T-helper 22 cell (primary cell): Measurements from ENCODE around the gene DENND1A.
"Not testable (repeated sequence)": the region's sequence is repeated elsewhere in the genome, so short reads cannot be mapped to it uniquely, and the experiment has no call there.

Experiments used
- DNase-seq: peaks from one replicate; pipeline ENCODE4 v3.0.0-alpha.2; 2020; ENCODE audit warnings: low read depth

The DENND1A gene

DNA sequence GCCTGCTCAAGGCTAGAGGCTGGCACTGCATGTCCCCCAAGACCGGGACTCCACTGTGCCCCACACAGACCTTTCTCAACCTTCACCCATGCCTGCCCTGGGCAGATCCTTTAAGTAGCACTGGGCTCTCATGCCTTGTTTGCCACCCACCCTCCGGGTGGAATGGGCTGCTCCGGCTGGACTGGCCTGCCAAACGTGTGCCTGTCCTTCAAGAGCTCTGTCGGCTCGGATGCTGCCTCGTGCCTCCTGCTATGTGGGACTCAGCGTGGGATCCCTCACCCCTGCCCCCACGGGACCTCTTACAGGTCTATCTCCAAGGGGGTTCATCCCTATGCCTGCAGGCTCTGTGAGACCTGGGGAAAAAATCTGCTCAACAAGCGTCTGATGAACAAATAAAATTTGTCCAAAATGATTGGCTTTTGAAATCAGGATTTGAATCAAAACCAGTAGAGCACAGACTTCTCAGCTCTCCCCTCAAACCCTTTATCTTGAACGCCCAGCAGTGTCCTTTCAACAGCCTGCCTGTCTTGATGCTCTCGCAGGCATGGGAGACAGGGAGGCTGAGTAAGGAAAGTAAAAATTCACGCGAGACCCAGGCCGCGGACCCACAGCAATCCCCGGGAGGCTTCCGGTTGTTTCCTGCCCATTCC is 517.6 kb downstream of the DENND1A start:
- DNase-seq, result no peak

DNA sequence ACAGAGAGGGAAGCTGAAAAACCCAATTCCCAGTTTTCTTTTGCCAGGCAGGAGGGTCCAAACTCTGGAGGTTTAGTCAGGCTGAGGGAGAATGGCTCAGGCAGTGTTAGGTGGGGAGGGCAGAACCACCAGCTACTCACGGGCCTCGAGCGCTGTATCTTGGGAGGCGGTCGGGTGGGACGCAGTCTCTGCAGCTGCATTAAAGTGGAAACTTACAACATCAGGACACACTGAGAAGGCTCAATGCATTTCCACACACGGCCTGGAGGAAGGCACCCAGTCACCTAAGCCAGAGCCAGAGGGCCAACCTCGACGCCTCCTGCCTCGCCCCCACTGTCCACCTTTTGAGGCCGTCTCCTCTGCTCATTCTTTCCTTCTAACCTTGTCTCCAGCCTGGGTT is 518.3 kb downstream of the DENND1A start:
- no peak for DNase-seq

DNA sequence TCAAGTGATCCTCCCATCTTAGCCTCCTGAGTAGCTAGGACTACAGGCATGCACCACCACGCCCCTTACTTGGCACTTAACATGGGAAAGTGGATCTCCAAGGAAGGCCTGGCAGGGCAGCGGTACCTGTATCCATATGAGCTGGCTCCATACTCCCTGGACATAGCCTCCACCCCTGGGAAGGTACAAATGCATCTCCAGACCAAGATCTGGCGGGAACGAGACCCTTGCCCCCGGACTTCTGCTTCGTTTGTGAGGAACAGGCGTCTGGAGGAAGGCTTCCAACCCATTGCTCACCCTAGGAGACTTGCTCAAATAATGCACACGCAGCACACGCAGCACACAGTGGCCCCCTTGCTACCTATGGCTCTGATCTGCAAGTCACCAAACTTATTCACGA is 518.7 kb downstream of the DENND1A start:
- DNase-seq, result no peak

DNA sequence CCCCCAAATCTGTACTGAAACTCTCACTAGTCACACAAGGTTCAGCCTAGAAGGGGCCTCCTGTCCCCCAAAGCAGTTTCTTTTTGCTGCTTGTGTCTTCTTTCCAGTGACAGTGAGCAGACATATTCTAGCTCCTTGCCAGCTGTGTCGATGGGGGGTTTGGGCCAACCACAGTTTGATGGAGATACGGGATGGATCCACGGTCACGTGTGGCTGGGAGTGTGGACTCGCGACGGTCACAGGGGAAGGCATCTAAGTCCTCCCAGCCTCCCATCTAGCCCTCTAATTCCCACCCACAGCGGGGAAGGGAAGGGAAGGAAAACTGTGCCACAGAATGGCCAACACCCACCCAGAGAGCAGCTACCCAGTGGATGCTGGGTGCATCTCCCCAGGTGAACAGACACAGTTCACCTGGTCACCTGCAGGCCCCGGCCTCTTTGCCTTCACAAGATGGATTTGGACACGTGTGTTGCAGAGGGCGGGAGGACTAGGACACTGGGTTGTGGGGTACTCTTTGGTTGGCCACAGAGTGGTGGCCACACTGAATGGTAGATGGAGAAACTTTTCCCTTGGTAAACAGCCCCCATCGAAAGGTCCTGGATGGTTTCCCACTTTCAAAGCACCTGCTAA is 519.5 kb downstream of the DENND1A start:
- no peak for DNase-seq

DNA sequence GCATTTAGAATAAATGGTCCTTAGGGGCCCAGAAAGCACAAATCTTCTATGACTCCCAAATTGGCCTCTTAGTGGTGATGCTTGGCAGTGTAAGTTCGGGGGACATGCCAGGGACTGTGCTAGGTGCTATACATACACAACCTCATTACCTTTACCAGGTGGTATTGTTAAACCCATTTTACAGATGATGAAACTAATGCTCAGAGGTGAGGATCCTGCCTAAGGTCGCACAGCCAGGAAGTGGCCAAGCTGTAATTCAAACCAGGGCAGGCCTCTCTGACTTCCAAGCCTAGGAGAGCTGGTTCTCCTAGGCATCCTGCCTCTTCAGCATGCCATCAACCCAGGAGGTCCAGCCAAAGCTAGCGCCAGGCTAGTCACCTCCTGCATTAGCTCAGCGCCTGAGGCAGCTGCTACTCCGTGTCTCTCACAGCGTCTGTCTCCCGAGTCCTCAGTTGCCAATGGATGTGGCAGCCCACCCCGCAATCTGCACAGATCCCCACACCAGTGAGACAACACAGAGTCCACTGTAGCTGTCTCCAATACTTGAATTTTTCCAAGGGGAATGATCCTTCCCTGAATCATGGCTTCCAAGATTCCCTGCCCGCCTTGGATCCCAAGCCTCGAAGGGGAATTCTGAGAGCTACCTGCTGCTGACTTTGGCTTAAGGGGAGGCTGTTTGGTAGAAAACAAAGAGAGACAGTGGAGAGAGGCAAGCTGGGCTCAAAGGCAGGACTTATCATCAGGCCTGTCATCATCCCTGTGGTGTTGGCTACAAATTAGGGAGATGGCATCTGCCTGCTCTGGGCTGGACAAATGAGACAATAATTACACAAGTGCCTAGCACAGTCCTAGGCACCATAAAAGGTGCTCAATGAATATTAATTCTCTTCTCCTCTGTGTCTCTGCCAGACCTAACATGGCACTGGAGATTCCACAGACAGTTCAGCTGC is 521.3 kb downstream of the DENND1A start:
- no peak for DNase-seq

DNA sequence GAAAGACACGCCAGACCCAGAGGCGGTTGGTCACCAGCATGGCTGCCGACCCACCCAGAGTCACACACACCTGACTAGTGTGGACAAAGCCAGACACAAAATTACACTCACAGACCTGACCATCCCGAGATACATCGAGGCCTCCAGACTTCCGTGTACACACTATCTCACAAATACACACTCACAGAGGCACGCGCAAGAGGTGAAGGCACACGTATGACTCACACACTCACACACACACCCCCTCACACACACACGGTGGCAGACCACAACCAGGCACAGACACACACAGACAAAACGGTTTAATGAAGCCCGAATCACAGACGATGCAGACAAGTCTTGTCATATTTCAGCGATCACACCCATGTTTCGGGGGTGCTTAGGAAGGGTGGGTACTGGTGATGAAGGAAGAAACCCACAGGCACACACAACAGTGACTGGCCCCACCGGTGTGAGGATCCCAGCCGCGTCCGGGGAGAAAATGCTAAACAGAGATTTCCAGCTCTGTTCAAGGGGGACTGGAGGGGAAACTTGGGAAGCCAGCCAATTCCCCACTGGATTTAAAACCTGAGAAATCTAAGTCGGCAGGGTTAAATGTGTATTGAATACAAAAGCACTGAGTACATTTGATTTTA is 522.6 kb downstream of the DENND1A start:
- DNase-seq, result no peak

DNA sequence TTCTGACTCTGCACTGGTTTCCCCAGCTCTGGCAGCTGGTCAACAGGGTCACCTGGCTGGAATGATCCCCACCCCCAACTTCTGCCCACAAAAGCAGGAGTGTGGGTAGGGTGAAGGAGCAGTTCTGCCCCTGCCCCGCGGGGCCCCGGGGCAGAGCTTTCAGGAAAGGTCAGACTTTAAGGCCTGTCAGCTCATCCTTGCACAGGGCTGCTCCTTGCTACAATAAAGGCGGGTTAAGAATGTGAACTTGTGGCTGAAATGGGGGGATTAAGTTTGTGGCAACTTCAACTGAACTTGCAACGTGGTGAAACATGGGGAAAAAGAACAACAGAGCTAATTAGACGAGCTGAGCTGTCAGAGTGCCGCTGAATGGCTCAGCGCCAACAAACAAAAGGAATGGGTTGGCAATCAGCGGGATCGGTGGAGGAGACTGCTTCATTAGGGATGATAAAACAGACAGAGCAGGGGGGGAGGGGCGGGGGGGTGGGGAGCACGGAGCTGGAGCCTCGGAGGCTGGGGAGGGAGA is 523.2 kb downstream of the DENND1A start:
- no peak for DNase-seq

DNA sequence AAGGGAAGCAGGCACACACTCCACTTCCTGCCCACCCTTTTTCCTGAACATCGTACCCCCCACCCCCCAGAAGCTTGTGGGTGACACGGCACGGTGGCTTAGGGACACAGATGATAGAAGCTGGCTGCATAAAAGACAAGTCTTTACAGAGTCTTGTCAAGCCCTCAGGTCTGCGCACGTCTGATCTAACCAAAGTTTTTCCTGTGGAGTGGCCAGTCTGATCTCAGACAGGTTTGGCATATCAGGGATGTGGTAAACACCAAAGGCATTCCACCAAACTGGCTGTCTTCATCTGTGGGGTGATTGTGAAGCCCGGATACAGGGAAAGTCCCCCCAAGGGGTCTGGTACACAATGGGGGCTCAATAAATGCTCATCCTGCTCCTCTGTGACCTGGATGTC is 523.9 kb downstream of the DENND1A start:
- no peak for DNase-seq

DNA sequence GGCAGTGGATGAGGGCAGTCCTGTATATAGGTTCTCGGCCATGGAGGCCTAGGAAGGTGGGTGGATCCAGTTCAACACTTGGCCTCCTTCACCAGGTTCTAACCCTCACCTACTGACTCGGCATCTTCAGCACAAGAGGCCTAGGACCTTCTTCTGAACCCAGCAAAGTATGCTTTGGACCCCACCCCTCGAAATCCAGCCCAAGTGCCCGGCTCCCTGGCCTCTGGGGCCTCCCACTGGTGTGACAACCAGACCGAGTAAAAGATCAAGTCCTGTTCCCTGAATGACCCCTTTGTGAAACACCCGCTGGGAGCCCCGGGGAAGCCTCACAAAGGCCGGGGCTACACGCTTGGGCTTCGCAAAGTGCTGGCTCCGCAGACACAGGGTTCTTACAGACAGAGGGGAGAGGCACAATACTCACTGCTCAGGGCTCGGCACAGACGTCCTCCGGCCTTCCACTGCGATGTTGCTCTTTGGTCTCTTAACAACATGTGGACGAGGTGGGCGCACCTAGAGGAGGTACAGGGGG is 526.9 kb downstream of the DENND1A start:
- no peak for DNase-seq

DNA sequence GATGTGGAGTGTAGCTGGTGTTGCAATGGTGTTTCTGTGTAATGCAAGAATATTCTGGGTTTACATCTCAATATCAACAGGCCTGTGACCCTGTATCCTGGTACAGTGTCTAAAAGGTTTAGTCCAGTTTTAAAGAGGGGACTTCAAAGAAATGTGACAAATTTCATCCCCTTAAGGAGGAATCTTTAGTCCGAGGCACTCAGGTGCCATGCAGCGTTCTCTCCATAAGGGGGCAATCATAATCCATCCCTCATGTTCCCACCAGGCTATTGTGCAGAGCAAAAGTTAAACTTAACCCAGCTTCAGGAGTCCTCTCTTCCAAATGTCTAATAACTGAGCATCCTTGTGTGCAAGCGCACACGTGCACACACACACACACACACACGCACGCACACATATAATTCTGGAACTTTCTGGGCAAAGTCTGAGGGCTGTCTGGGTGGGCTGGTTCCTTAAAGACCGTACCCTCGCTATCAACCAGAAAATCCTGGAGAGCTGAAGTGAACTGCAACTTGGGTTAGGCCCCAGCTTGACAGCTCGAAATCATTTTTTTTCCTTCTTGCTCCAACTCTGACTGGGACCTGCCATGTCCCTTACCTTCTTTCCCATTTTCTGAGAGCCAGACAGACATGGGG is 527.9 kb downstream of the DENND1A start:
- no peak for DNase-seq

DNA sequence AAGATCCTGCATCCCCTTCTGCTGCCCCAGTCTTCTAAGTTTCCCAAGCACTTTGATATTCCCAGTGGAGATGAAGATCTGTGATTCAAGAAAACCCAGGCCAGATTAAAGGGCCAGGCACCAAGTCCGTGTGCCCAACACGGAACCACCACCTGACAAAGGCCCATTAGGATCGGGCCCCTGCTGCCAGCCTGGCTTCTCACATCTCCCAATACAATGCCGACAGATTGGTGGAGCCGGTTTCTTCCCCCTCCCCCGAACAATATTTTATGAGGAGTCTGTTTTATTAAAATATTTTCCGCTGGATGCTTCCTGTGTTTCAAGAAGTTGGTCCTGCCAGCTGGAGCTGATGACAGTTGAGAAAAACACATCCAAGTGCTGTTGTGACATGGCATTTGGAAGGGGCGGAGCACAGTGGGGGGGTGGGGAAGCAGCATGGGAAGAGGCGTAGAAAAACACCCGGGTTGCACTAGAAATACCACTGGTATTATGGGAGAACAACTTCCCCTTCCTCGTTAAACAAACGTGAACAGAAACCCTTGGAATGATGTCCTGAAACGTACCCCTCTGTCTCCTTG is 528.9 kb downstream of the DENND1A start:
- DNase-seq, result no peak

DNA sequence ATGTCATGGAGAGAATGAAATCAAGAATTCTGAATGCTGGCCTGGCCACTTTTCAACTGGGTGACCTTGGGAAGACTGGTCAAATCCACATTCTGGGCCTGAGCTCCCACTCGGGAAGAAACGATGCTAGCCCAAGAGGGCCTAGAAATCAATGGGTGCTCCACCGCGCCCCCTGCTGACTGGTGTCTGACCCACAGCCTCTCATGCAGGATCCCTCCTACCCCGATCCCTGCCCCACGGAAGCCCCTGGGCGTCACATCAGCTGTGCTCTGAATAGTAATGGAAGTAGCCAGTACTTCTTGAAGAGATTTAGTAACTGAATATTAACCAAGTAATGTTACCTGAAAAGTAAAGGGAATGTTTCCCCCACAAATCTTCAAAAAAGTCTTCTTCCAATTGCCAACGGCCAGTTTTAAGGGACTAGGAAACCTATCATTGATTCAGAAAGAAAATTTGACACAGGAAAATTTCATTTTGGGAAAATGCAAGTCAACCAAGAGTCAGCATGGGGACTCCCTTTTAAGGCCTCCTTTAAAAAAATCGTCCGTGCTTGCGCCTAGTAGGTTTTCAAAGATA is 530.0 kb downstream of the DENND1A start:
- no peak for DNase-seq

DNA sequence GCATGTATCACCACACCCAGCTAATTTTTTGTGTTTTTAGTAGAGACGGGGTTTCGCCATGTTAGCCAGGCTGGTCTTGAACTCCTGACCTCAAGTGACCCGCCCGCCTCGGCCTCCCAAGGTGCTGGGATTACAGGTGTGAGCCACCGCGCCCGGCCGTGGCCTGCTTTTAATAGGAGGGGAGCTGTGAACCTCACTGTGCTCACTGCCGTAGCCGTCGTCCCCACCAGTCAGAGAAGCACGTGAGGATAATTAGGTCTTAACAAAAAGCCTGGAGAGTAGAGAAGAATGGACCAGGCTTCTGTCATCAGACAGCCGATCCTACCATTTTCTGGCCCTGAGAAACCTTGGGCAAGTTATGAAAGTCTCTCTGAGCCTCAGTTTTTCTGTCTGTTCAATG is 531.0 kb downstream of the DENND1A start:
- not testable (repeated sequence) for DNase-seq

DNA sequence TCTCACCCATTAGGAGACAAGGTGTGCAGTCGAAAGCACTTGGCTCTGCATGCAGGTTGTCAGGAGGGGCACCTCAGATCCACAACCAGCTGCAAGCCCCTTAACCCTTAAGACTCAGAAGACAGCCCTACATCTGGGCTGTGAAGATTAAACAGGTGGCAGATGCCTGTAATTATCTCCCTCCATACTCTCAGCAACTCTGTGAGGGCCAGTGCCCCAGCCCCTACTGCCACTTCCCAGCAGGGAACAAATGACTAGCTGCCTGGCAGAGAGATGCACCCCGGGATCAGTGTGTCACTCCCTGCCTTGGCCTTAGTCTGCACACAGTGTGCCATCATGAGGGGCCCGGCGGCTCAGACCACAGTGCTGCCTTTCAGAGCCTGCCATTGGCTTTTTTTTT is 532.0 kb downstream of the DENND1A start:
- DNase-seq, result no peak

DNA sequence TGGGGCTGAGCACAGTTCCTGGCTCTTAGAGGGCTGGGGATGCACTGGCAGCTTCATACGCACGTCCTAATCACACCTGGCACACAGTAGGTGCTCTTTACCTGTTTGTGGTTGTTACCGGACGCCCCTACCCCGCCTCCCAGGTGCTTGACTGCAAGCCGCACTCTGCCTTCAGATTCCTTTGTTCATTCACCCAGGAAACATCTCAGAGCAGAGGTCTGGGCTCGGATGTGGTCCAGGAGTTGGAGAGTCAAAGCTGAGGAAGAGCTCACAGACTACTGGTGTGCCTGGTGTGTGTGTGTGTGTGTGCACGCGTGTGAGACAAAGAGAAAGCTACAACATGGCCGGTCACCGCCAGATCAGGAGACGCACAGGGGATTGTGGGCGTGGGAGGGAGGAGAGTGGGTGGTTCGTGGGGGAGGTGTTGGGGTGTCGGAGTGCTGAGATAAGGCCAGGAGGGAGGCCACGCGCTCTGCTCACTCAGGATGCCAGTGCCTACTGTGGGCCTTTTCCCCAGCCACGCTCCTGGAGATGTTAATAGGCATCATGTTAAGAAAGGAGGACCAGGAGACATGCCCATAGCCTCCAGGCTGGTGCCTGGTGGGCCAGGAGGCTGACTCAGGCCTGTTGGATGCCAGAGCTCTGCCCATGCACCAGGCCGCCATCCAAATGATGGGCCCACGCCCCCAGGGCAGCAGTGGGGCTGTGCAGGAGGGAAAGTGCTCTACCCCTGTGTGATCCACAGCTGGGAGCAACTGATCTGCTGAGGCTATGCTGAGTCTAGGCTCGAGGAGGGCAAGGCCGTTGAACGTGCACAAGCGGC is 534.0 kb downstream of the DENND1A start:
- no peak for DNase-seq

DNA sequence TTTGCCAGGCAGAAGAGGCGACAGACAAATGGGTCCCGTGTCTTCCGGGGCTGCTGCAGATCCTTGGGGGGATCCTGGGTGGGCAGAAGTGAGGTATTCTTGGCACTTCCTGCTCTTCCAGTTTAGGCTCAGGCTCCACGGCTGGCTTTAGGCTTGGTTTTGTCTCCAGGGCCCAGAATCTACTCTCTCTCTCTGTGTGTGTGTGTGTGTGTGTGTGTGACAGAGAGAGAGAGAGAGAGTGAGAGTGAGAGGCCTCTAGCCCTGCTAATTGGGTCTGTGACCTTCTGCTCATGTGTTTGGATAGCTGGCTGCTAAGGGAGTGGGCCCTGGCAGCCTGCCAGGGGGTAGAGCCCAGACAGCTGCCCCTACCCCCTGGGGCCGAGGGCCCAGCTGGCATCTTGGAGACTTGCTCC is 534.6 kb downstream of the DENND1A start:
- no peak for DNase-seq

DNA sequence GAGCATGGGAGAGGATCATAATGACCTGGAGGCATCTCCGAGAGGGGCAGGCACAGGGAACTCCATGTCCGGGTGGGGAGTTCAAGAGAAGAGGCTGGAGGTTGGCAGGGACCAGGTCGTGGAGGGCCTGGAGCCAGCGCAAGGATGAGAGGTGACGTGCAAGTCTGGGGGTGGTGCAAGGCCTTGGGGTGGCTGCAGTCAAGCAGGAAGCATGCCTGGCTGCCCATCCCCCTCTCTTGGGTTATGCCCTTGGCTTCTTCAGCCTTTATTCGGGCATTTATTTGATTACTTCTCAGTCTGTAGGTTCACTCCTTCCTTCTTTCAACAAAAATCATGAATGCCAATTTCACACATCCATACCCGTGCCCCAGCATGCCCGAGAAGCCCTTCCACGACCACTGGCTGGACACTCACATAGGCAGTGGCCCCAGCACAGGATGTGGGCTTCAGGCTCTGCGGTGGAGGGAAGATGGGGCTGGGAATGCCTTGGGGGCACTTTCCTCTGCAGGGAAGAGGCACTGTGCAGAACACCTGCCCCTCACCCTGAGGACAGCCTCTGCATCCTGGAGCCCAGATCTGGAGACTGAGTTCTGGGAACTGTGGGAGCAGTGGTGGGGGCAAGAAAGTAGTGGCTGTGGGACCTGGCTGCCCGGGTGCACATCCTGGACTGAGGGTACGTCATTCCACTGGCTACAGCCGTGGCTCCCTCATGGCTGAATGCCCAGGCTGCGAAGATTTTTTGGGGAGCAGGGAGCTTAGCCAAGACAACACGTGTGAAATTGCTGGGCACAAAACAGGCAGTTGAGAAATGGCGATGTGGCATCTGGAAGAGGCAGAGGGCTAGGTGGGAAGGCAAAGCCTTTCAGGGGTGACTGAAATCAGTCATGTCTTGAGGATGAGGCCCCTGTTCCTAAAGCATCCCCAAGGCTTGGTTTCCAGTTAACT is 535.4 kb downstream of the DENND1A start:
- no peak for DNase-seq

DNA sequence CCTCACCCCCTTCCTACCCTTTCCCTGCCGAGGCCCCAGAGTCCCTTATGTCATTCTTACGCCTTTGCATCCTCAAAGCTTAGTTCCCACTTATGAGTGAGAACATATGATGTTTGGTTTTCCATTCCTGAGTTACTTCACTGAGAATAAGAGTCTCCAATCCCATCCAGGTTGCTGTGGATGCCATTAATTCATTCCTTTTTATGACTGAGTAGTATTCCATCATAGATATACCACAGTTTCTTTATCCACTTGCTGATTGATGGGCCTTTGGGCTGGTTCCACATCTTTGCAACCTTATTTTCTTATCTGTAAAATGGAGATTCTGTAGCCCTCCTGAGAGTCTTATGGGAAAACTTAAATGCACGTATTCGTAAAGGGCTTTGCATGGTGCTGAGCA is 537.1 kb downstream of the DENND1A start:
- no peak for DNase-seq

DNA sequence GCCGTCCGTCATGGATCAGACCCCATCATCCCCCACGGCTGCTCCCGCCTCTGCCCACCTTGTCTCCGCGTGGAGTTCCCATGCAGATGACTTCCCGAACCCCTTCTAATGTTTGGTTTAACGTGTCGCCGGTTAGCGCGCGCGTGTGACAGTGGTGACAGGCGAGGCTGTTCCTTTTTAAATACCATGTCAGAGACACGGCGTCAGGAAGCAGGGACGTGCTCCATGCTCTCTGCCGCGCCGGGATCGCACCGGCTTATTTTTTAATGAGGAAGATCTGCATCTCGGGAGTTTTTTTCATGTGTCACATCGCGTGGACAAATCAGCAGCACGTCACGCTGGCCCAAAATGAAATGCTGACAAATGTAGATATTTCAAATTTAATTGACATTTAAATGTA is 538.0 kb downstream of the DENND1A start:
- DNase-seq, result no peak
